ENCODE measurements around the gene TP53I13.

Gene TP53I13

GRCh38 chr17:29588562-29589411 lies 20.3 kb downstream of the TP53I13 start:
- TF ChIP-seq ISL1 (CRISPR knock-in tag; IDR thresholded peaks at IDR 0.05) (no peak), TSHZ2 (CRISPR knock-in tag; IDR thresholded peaks at IDR 0.05) (no peak), CREB5 (CRISPR knock-in tag; IDR thresholded peaks at IDR 0.05; ENCODE audit: low read depth) (no peak)
- ATAC-seq = peak; percentile 6

GRCh38 chr17:29589524-29590410 lies 21.3 kb downstream of the TP53I13 start, which contains the start of gene GIT1:
GIT1 (minus strand) TSS chr17:29589648; CDS start chr17:29589378, 270 bp downstream.
- TF ChIP-seq SNAI2 (CRISPR knock-in tag; IDR thresholded peaks at IDR 0.05) (no peak), OSR1 (CRISPR knock-in tag; IDR thresholded peaks at IDR 0.05) (no peak), ISL1 (CRISPR knock-in tag; IDR thresholded peaks at IDR 0.05) (no peak), ARNTL (CRISPR knock-in tag; IDR thresholded peaks at IDR 0.05; ENCODE audit: borderline replicate concordance, low read depth) (no peak), ESRRG (CRISPR knock-in tag; IDR thresholded peaks at IDR 0.05) (no peak), PATZ1 (CRISPR knock-in tag; IDR thresholded peaks at IDR 0.05; ENCODE audit: borderline replicate concordance) (no peak), ZNF565 (CRISPR knock-in tag; conservative IDR thresholded peaks at IDR 0.05; ENCODE audit: low read depth) (no peak), GLIS3 (CRISPR knock-in tag; IDR thresholded peaks at IDR 0.05) (no peak), RARB (CRISPR knock-in tag; IDR thresholded peaks at IDR 0.05) (no peak), ZFP30 (CRISPR knock-in tag; IDR thresholded peaks at IDR 0.05) (no peak), CSDC2 (CRISPR knock-in tag; IDR thresholded peaks at IDR 0.05) (no peak), TCF4 (CRISPR knock-in tag; IDR thresholded peaks at IDR 0.05; ENCODE audit: borderline replicate concordance) (no peak), CSRNP3 (CRISPR knock-in tag; IDR thresholded peaks at IDR 0.05) (no peak), PPARA (CRISPR knock-in tag; IDR thresholded peaks at IDR 0.05; ENCODE audit: borderline replicate concordance) (no peak)
- ATAC-seq = peak; percentile 45

GRCh38 chr17:29590411-29591145 lies 22.1 kb downstream of the TP53I13 start:
- ATAC-seq = peak; percentile 29
- TF ChIP-seq BACH2 (CRISPR knock-in tag; IDR thresholded peaks at IDR 0.05; ENCODE audit: borderline replicate concordance) (no peak), ZC3H10 (CRISPR knock-in tag; IDR thresholded peaks at IDR 0.05) (no peak), ZNF70 (CRISPR knock-in tag; IDR thresholded peaks at IDR 0.05) (no peak), TOX (CRISPR knock-in tag; IDR thresholded peaks at IDR 0.05; ENCODE audit: borderline replicate concordance) (no peak), OSR1 (CRISPR knock-in tag; IDR thresholded peaks at IDR 0.05) (no peak), PATZ1 (CRISPR knock-in tag; IDR thresholded peaks at IDR 0.05; ENCODE audit: borderline replicate concordance) (no peak), ARNTL (CRISPR knock-in tag; IDR thresholded peaks at IDR 0.05; ENCODE audit: borderline replicate concordance, low read depth) (no peak)

Data from SK-N-SH treated with all-trans-retinoic acid at 6 μM for 48 hours (cell line).